H1 (cell line): ENCODE measurements around the gene SETX. TPM values are rescaled to one million over a fixed set of nuclear protein-coding genes. Genes with fewer than 3 reads are reported as not detected.

Experiments used
- CTCF ChIA-PET: fragments of 300-600 bp; sonication (Branson Sonifier 250); formaldehyde crosslinking; loops from one replicate; lab custom pipeline; 2021; ENCODE audit not compliant: partially characterized antibody; lab: Charles Lee
- POLR2A ChIA-PET: fragments of 300-600 bp; sonication (Branson Sonifier 250); formaldehyde crosslinking; loops from one replicate; lab custom pipeline; 2021; ENCODE audit warnings: inconsistent platforms; ENCODE audit not compliant: partially characterized antibody; lab: Charles Lee
- DNase-seq, 2 experiments: peaks; one replicate each; pipeline versions ENCODE4 v3.0.0 to v3.0.0-alpha.2; 2010 to 2022; ENCODE audit warnings: low spot score in 2 of 2, low read depth in 1 of 2, mixed read lengths in 1 of 2
- FAIRE-seq: peaks from 2 replicates; lab custom pipeline; 2011; peaks lifted over from hg19 to GRCh38; lab: Jason Lieb, UNC
- H2AFZ ChIP-seq: 2 replicates; pipeline ENCODE4 v1.8.1; 2012; ENCODE audit warnings: low read length, inconsistent platforms
- H2AK5ac ChIP-seq: 2 replicates; pipeline ENCODE4 v1.6.1; 2013; ENCODE audit warnings: low read depth, low read length
- H2BK120ac ChIP-seq: replicated peaks from 2 replicates; pipeline ENCODE3; 2013; ENCODE audit warnings: low read depth, low read length, inconsistent platforms
- H2BK12ac ChIP-seq: 2 replicates; pipeline ENCODE4 v1.6.1; 2013; ENCODE audit warnings: low read depth, low read length
- H2BK15ac ChIP-seq: 2 replicates; pipeline ENCODE4 v1.6.1; 2013; ENCODE audit warnings: low read length
- H2BK20ac ChIP-seq: 2 replicates; pipeline ENCODE4 v1.6.1; 2013; ENCODE audit warnings: low read length
- H2BK5ac ChIP-seq: 2 replicates; pipeline ENCODE4 v1.6.1; 2013; ENCODE audit warnings: low read depth, low read length
- H3K14ac ChIP-seq: 2 replicates; pipeline ENCODE4 v1.6.1; 2013; ENCODE audit warnings: inconsistent platforms; ENCODE audit not compliant: insufficient read length
- H3K18ac ChIP-seq: 2 replicates; pipeline ENCODE4 v1.6.1; 2013; ENCODE audit warnings: low read length; ENCODE audit errors: extremely low read depth
- H3K23ac ChIP-seq: 2 replicates; pipeline ENCODE4 v1.6.1; 2013; ENCODE audit warnings: inconsistent platforms; ENCODE audit not compliant: insufficient read length
- H3K23me2 ChIP-seq: 2 replicates; pipeline ENCODE4 v1.6.1; 2013; ENCODE audit warnings: low read depth, low read length
- H3K27ac ChIP-seq: 2 replicates; pipeline ENCODE4 v1.6.1; 2011; ENCODE audit warnings: low read depth, low read length, inconsistent platforms
- H3K27me3 ChIP-seq, 4 experiments: replicated peaks in 1 of 4; 1 replicate in 1 of 4; 2 replicates in 3 of 4; pipeline versions ENCODE4 v1.6.1 to v1.8.1; 2011 to 2013; ENCODE audit warnings: low read length in 3 of 4, mild to moderate bottlenecking in 3 of 4, inconsistent platforms in 2 of 4, mixed read lengths in 2 of 4, moderate library complexity in 1 of 4; ENCODE audit not compliant: control insufficient read depth in 3 of 4, insufficient read depth in 3 of 4; ENCODE audit errors: extremely low read depth in 1 of 4
- H3K36me3 ChIP-seq, 4 experiments: 2 replicates each; pipeline versions ENCODE4 v1.6.1 to v1.8.1; 2011 to 2013; ENCODE audit warnings: mild to moderate bottlenecking in 4 of 4, low read length in 3 of 4, moderate library complexity in 2 of 4, control low read depth in 1 of 4, inconsistent platforms in 1 of 4; ENCODE audit not compliant: insufficient read depth in 4 of 4, control insufficient read depth in 2 of 4
- H3K4ac ChIP-seq: replicated peaks from 2 replicates; pipeline ENCODE3; 2013; ENCODE audit warnings: low read length, low read depth, mixed read lengths, inconsistent platforms; ENCODE audit not compliant: insufficient read length
- H3K4me1 ChIP-seq, 4 experiments: replicated peaks in 1 of 4; 1 replicate in 1 of 4; 2 replicates in 3 of 4; pipeline versions ENCODE4 v1.6.1 to v1.8.1; 2011 to 2013; ENCODE audit warnings: low read length in 3 of 4, inconsistent platforms in 2 of 4, mixed read lengths in 1 of 4; ENCODE audit not compliant: insufficient read depth in 4 of 4, control insufficient read depth in 3 of 4
- H3K4me2 ChIP-seq, 2 experiments: 2 replicates each; pipeline versions ENCODE4 v1.6.1 to v1.8.1; 2011 to 2013; ENCODE audit warnings: low read depth in 2 of 2, low read length in 2 of 2, control low read depth in 1 of 2, inconsistent platforms in 1 of 2, mild to moderate bottlenecking in 1 of 2; ENCODE audit not compliant: insufficient read depth in 1 of 2
- H3K4me3 ChIP-seq, 4 experiments: fragments of 200-600, 300-600 bp in 1 of 4; sonication (generic), shearing (Covaris generic), sonication (Bioruptor Twin) in 1 of 4; 2 replicates each; pipeline versions ENCODE4 v1.5.1 to v1.8.1; 2011 to 2016; ENCODE audit warnings: low read length in 4 of 4, low read depth in 3 of 4, control low read depth in 2 of 4, inconsistent platforms in 2 of 4, mild to moderate bottlenecking in 2 of 4, mixed read lengths in 1 of 4, moderate library complexity in 1 of 4; ENCODE audit not compliant: insufficient read depth in 2 of 4; ENCODE audit errors: extremely low read depth in 1 of 4
- H3K56ac ChIP-seq: replicated peaks from 2 replicates; pipeline ENCODE3; 2013; ENCODE audit warnings: low read depth, mild to moderate bottlenecking, mixed read lengths, low read length, inconsistent platforms; ENCODE audit not compliant: insufficient read length
- H3K79me1 ChIP-seq: 2 replicates; pipeline ENCODE4 v1.6.1; 2013; ENCODE audit warnings: low read depth, low read length, control low read depth
- H3K79me2 ChIP-seq, 2 experiments: 2 replicates each; pipeline versions ENCODE4 v1.6.1 to v1.8.1; 2012 to 2013; ENCODE audit warnings: low read length in 2 of 2, mild to moderate bottlenecking in 2 of 2, inconsistent platforms in 1 of 2; ENCODE audit not compliant: insufficient read depth in 2 of 2, control insufficient read depth in 1 of 2
- H3K9ac ChIP-seq, 4 experiments: replicated peaks in 1 of 4; 1 replicate in 1 of 4; 2 replicates in 3 of 4; pipeline versions ENCODE4 v1.6.1 to v1.8.1; 2011 to 2013; ENCODE audit warnings: low read depth in 3 of 4, low read length in 3 of 4, control low read depth in 2 of 4, mild to moderate bottlenecking in 2 of 4, moderate library complexity in 2 of 4, inconsistent platforms in 1 of 4; ENCODE audit errors: extremely low read depth in 1 of 4
- H3K9me3 ChIP-seq, 2 experiments: 2 replicates each; pipeline versions ENCODE4 v1.6.1 to v1.8.1; 2012 to 2013; ENCODE audit warnings: mild to moderate bottlenecking in 2 of 2, moderate library complexity in 2 of 2, control low read depth in 1 of 2, inconsistent platforms in 1 of 2, low read depth in 1 of 2, low read length in 1 of 2, mixed read lengths in 1 of 2; ENCODE audit not compliant: insufficient read depth in 2 of 2
- H4K20me1 ChIP-seq, 2 experiments: replicated peaks in 1 of 2; 2 replicates each; pipeline versions ENCODE3 to v1.8.1; 2011 to 2013; ENCODE audit warnings: inconsistent platforms in 2 of 2, low read length in 2 of 2, mild to moderate bottlenecking in 1 of 2; ENCODE audit not compliant: insufficient read depth in 2 of 2, control insufficient read depth in 1 of 2
- H4K5ac ChIP-seq: 2 replicates; pipeline ENCODE4 v1.6.1; 2013; ENCODE audit warnings: low read length, low read depth, mixed read lengths, inconsistent platforms; ENCODE audit not compliant: insufficient read length
- H4K8ac ChIP-seq: 2 replicates; pipeline ENCODE4 v1.8.0; 2013; ENCODE audit warnings: mild to moderate bottlenecking, moderate library complexity, low read length, inconsistent platforms; ENCODE audit not compliant: insufficient read depth; ENCODE audit errors: extremely low read depth
- H4K91ac ChIP-seq: replicated peaks from 2 replicates; pipeline ENCODE3; 2013; ENCODE audit warnings: low read length, mixed read lengths, inconsistent platforms; ENCODE audit not compliant: insufficient read length
- ASH2L ChIP-seq: fragments of 200-600, 300-600 bp; sonication (generic); IDR thresholded peaks from one replicate; pipeline ENCODE4 v1.7.1; 2017; ENCODE audit warnings: low read length
- CTBP2 ChIP-seq: IDR thresholded peaks from 2 replicates; pipeline ENCODE4 v1.7.0; 2011; ENCODE audit warnings: borderline replicate concordance, mild to moderate bottlenecking, moderate library complexity, mixed read lengths, low read length; ENCODE audit not compliant: insufficient read depth, insufficient read length
- EGR1 ChIP-seq: IDR thresholded peaks from 2 replicates; pipeline ENCODE4 v1.6.1; 2011; ENCODE audit warnings: low read depth, low read length, borderline replicate concordance
- JUN ChIP-seq: IDR thresholded peaks from 2 replicates; pipeline ENCODE4 v1.6.1; 2011; ENCODE audit warnings: low read depth, mild to moderate bottlenecking, improper control_type of control experiment, low read length
- KDM5A ChIP-seq: fragments of 200-600 bp; IDR thresholded peaks from 2 replicates; pipeline ENCODE4 v1.7.1; 2012; ENCODE audit warnings: mild to moderate bottlenecking, low read length, inconsistent platforms, mixed read lengths
- MAFK ChIP-seq: IDR thresholded peaks from 2 replicates; pipeline ENCODE4 v1.6.1; 2012; ENCODE audit warnings: low read depth, mild to moderate bottlenecking, improper control_type of control experiment, low read length
- NRF1 ChIP-seq: IDR thresholded peaks from 2 replicates; pipeline ENCODE4 v1.6.1; 2011; ENCODE audit warnings: mild to moderate bottlenecking, low read depth, low read length, improper control_type of control experiment
- POLR2AphosphoS5 ChIP-seq: IDR thresholded peaks from 2 replicates; pipeline ENCODE4 v1.6.1; 2011; ENCODE audit warnings: low read depth, low read length
- RBBP5 ChIP-seq: IDR thresholded peaks from 2 replicates; pipeline ENCODE4 v1.7.1; 2012; ENCODE audit warnings: low read depth, mild to moderate bottlenecking, inconsistent platforms, low read length, moderate library complexity, borderline replicate concordance
- TEAD4 ChIP-seq: IDR thresholded peaks from 2 replicates; pipeline ENCODE4 v1.6.1; 2012; ENCODE audit warnings: low read depth, low read length, inconsistent platforms, mixed read lengths
- WGBS, 2 experiments: shearing (Covaris generic) in 1 of 2; methylation state at CpG; one replicate each; pipeline versions ENCODE4 v1.1.6 to v1.1.7; 2013 to 2015; ENCODE audit warnings: low lambda C conversion rate in 2 of 2, mixed read lengths in 2 of 2, inconsistent platforms in 1 of 2, low coverage in 1 of 2, missing lambda C conversion rate in 1 of 2; ENCODE audit not compliant: insufficient replicate concordance in 2 of 2, insufficient coverage in 1 of 2, insufficient read length in 1 of 2; ENCODE audit errors: extremely low coverage in 1 of 2, missing lambda C conversion rate in 1 of 2; 5-methylcytosine and 5-hydroxymethylcytosine counted together
- polyA plus RNA-seq, 7 experiments: library from polyadenylated mRNA; depleted of rRNA in 3 of 7; stranded (reverse) in 5 of 7; unstranded in 2 of 7; fragments of >200 nt in 5 of 7; fragments of 200-250 nt in 2 of 7; gene quantifications; 1 replicate in 5 of 7; 2 replicates in 1 of 7; 4 replicates in 1 of 7; pipeline versions ENCODE4 v1.2.1 to v1.2.3, GENCODE V29; 2011 to 2013; ENCODE audit warnings: missing spikeins in 2 of 7, mixed read lengths in 2 of 7
- total RNA-seq: library from RNA; stranded (reverse); fragmentation: NEBNext Ultra II Directional; extraction: Animal tissue kit (Norgen Biotek cat#: 25700); gene quantifications from 2 replicates; pipeline ENCODE4 v1.2.1, GENCODE V29; 2021
- TF ChIP-seq, protein P1 (sequence below): IDR thresholded peaks from 2 replicates; pipeline ENCODE4 v1.6.1; 2011; ENCODE audit warnings: low read length, improper control_type of control experiment

Gene SETX
- total and polyA plus RNA-seq, 2 of the 8 experiments (the other 6 are each of a cell fraction or from before 2014, with no cell fraction given), result 15.1 to 37.9 TPM

DNA sequence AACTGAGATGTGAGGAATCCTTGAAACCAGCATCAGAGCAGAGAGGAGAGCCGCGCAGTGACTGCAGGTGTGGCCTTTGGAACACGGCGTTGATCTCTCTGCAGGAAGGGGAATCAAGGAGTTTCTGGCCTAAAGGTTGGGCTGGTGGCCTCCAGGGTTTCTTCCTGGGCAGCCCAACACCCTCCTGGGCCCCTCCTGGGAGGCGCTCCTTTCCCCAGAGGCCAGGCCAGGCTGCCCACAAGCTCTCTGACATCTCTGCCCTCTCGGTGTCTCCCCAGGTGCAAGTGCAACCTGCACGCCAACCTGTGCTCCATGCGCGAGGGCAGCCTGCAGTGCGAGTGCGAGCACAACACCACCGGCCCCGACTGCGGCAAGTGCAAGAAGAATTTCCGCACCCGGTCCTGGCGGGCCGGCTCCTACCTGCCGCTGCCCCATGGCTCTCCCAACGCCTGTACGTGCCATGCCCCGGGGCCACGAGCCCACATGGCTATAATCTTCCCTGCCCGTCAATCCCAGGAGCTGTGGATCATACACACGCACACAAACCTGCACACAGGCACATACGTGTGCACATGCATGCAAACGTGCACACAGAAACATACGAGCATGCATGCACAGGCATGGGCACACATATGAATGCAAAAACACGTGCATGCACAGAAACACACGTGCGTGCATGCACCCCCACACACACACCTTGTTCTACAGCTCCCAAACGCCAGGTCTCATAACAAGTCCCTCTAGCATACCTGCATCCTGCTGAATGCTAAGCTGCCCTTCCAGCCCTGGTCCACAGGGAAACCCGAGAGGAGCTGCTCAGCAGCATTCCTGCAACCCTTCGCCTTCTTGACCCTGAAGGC, 128.0 kb downstream of the SETX start:
- Histone ChIP-seq H2AK5ac (no peak overlapping the region), H4K20me1 (peaks cover 0 to 2% of the 10 kb centered on the region in 2 experiments), H3K27me3 (no peaks in the 10 kb centered on the region), H3K9ac (no peak overlapping the region), H3K27ac (no peak overlapping the region), H3K9me3 (no peaks in the 10 kb centered on the region), H3K23ac (no peak overlapping the region), H2BK5ac (no peak overlapping the region), H3K79me2 (no peaks in the 10 kb centered on the region), H4K5ac (no peak overlapping the region), H2BK15ac (no peak overlapping the region), H3K14ac (no peak overlapping the region), H4K91ac (no peak overlapping the region), H4K8ac (no peak overlapping the region), H3K4me3 (no peak overlapping the region), H3K23me2 (no peaks in the 10 kb centered on the region), H3K4me2 (no peak overlapping the region), H3K4me1 (no peaks in the 10 kb centered on the region; a peak in 1 of 7 replicates), H3K36me3 (no peaks in the 10 kb centered on the region)
- DNase-seq, result no peak
- no peak for FAIRE-seq
- WGBS, 2 experiments, result 87% methylated on average over 34 of the region's 34 CpGs; no CpG with 5 or more reads in 1 of the 2 experiments
- CTCF ChIA-PET, result interaction anchor here (0.7 to 16.9 kb wide), 9 partner anchors 11 to 468 kb away, joined by 3 to 370 read pairs (median 4); partner anchors contain the start of gene NTNG2
- POLR2A ChIA-PET, result interaction anchor here (1.2 to 1.6 kb wide), 2 partner anchors 25 to 83 kb away, joined by 3 read pairs; no protein-coding TSS in a partner anchor
- no peak for TF ChIP-seq JUN
- TF ChIP-seq POLR2AphosphoS5, result no peak
- TF ChIP-seq CTBP2, result no peak
- no peak for TF ChIP-seq KDM5A
- TF ChIP-seq, protein P1, sequence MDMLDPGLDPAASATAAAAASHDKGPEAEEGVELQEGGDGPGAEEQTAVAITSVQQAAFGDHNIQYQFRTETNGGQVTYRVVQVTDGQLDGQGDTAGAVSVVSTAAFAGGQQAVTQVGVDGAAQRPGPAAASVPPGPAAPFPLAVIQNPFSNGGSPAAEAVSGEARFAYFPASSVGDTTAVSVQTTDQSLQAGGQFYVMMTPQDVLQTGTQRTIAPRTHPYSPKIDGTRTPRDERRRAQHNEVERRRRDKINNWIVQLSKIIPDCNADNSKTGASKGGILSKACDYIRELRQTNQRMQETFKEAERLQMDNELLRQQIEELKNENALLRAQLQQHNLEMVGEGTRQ, result no peak
- no peak for TF ChIP-seq RBBP5
- no peak for TF ChIP-seq ASH2L
- no peak for TF ChIP-seq EGR1
- no peak for TF ChIP-seq NRF1
- TF ChIP-seq MAFK, result no peak
- TF ChIP-seq TEAD4, result no peak
- TF ChIP-seq, all 59 proteins: peak for 0
- H3K18ac ChIP-seq, result no peak overlapping the region
- no peak overlapping the region for H2AFZ ChIP-seq
- no peak overlapping the region for H2BK120ac ChIP-seq
- H3K79me1 ChIP-seq, result no peaks in the 10 kb centered on the region
- no peak overlapping the region for H3K4ac ChIP-seq
- no peak overlapping the region for H3K56ac ChIP-seq
- H2BK20ac ChIP-seq, result no peak overlapping the region
- no peak overlapping the region for H2BK12ac ChIP-seq
